ENCODE measurements around the gene CDC42EP3.

Gene CDC42EP3

GRCh38 chr2:37683921-37684780 is 12.7 kb upstream of the CDC42EP3 start:
- DNase-seq (ENCODE audit: low spot score) = no peak

DNA sequence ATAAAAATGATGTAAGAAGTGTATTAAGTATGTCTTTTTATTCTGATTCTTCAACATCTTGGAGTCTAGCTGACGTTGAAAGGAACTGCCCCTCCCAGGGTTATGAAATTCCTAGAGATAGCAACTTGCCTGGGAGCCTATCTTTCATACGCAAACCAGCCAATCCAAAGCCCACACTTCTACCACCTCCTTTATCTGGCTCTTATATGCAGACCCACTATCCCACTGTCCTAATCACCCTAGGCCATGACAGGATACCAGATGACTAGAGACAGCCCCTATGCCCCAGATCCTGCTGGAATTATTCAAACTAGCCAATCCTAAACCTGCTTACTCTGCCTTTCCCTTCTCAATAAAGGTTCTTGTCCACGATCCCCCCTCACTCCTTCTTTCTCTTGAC is 11.8 kb upstream of the CDC42EP3 start:
- DNase-seq (ENCODE audit: low spot score) = no peak

DNA sequence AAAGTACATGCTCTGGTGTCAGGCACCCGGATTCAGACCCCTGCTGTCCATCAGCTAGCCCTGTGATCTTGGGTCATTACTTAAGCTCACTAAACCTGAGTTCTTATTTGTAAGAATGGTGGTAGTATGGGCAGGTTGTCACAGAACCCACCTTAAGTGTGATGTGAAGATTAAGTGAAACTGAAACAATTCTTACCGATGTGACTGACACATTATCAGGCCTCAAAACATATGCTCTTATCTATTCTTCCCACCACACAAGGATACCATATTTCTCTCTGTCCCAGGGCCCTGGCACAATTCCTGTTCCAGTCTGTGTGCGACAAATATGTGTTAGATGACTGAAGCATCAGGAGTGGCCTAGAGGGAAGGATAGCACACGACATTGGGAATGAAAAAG is 11.0 kb upstream of the CDC42EP3 start:
- no peak for DNase-seq (ENCODE audit: low spot score)

GRCh38 chr2:37681587-37681986 is 10.1 kb upstream of the CDC42EP3 start:
- no peak for DNase-seq (ENCODE audit: low spot score)

DNA sequence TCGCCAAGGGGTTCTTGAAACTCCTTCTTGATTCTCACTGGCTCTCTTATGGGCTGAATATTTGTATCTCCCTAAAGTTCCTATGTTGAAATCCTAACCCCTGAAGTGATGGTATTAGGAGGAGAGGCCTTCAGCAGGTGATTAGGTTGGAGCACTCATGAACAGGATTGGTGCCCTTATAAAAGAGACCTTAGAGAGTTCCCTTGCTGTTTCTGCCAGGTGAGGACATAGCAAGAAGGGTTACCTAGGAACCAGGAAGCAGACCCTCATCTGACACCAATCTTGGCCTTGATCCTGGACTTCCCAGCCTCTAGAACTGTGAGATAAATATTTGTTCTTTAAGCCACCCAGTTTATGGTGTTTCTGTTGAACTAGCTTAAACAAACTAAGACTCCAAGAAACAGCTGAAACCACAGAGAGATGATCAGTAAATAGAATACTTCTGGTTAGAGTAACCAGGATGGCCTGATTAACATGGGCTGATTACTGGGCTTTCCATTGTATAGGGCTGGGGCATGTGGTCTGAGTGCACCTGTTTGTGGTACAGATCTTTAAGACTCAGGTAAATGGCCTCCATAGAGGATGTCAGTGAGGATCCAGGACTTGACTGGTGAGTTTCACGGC is 7.7 kb upstream of the CDC42EP3 start:
- no peak for DNase-seq (ENCODE audit: low spot score)

- no peak for DNase-seq (ENCODE audit: low spot score)
Observed at GRCh38 chr2:37676274-37676673, 4.8 kb upstream of the CDC42EP3 start.

GRCh38 chr2:37674946-37675345 is 3.5 kb upstream of the CDC42EP3 start:
- no peak for DNase-seq (ENCODE audit: low spot score)

- no peak for DNase-seq (ENCODE audit: low spot score)
Observed at GRCh38 chr2:37672870-37673184, 1.4 kb upstream of the CDC42EP3 start.

DNA sequence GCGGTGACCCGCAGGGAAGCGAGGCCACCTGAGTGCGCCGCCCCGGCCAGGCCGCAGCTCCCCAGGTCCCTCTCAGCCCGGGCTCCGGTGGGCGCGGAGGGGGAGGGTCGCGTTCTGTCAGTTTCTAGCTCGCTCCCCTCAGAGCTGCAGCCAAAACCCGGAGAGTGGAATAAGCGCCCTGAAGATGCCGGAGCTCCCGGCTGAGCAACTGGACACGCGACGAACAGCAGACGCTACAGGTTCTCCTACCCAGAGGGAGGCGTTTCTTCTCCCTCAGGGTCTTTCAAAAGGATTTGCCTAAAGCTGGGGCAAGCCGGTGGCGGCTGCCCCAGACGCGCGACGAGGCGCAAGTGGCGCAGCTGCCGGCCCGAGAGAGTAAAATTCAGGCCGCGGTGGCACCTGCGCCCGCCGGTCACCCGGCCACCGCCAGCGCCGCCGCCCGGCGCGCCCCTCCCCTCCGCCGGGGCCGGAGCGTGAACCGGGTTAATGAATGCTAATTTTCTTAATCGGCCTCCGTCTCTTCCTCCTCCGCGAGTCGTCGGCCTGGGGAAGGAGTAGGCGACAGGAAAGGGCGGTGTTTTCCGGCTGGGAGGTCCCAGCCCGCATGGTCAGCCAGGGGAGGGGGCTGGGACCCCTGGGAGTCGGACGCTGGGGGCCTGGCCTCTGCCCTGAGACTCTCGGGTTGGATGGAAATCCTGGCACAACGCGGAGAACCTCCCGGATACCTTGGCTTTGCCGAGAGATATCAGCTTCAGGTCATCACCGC is 845 bp upstream of the CDC42EP3 start:
- DNase-seq (ENCODE audit: low spot score) = peak; percentile 88

DNA sequence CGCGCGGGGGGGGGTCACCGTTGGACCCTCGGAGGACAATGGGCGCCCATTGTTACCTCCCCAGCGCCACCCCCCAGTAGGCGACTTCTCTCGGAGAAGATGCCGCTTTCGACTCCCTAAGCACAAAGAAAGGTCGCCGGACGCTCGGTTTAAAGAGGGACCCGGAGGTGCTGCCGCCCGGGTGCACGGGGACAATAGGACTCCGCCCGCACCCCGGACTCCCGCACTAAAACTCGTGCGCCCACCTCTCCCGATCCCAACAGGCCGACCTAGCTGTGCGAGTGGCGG is 318 bp upstream of the CDC42EP3 start:
- no peak for DNase-seq (ENCODE audit: low spot score)

DNA sequence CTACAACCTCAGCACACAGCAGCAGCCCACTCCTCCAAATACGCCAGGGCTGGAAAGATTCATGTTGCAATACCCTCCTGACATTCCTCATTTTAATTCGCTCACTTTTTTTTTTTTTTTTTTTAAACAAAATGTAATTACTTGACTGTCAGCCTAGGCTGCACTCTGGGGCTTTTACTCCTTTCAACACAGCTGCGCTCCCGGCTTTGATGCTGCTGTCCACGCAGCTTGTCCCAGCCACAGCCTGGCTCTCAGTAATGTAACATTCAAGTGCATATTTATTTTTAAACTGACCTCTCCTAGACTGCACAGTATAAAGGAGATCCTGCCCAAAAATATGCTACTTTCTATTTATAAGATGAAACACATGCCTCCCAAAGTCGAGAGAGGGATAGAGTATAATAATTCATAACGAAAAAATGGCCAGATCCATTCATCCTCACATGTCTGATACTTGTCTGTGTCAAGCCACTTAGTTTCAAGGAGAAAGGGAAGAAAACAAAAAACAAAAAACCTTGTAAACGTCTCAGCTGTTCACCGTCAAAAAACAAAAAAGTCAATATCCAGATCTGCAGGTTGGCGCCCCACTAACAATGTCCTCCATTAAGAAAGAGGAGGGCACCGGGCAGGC is 949 bp downstream of the CDC42EP3 start:
- no peak for DNase-seq (ENCODE audit: low spot score)

GRCh38 chr2:37669446-37669845 is 2.0 kb downstream of the CDC42EP3 start:
- DNase-seq (ENCODE audit: low spot score) = no peak

GRCh38 chr2:37667704-37668103 is 3.7 kb downstream of the CDC42EP3 start:
- no peak for DNase-seq (ENCODE audit: low spot score)

DNA sequence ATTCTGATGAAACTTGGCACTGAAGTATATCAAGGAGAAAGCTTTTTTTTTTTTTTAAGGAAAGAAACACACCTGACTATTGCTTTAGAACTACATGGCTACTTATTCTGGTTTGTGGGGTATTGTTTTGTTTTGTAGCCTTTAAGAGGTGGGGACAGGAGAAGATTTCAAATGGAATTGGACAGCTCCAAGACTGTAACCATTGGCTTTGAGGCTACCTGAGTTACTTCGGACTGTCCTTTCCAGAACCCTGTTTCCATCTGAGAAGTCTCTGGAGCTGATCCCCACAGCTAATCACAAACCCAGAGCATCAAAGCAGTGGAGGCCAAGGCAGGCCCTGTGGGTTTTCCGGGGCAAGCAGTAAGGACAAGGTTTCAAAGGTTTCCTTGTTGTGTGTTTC is 4.7 kb downstream of the CDC42EP3 start:
- DNase-seq (ENCODE audit: low spot score) = no peak

DNA sequence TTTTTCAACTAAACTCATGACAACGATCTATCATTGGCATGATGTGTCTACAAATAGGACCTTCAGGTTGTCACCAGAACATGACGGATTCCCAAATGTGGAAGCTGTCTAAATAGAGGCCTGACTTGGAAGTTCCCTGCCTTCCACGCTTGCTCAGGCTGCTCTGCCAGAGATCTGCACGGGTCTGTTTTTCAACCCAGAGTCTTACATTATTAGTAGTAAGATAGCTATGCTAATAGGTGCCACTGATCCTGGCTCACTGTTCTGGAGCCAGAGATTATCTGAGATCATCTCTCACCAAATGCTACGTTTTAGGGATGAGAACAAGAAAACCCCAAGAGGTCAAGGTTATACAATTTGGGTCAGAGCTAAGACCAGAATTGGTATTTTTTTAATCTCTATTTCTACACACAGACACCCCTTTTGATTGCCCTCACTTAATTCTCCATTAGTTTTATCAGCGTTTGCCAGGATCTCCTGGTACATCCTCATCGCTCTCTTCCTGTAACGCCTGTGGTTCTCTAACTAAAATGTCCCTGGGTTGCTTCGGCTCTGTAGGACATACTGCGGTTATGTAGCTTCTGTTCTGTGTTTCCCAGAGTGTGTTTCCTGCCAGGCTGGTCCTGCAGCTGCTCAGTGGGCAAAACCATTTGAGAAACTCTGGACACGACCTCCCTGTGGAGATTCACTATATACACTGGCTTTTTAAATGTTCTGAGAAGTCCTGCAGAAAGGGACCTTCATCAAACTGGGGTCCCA is 5.7 kb downstream of the CDC42EP3 start:
- no peak for DNase-seq (ENCODE audit: low spot score)

DNA sequence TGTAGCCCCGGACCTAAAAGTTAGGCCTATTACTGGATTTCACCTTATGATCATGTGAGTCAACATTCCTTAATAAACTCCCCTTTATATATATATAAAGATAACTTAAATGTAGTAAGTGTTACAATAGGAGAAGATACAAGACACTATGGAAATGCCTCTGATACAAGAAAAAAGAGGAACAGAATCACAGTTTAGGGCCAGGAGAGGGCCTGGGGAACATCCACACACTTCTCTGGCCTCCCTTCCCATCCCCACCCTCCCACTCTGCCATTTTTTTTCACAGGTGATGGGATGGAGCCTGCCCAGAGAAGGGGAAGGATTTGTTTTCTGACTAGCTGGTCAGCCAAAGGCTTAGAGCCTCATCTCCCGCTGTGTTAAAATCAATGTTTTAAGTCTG is 6.4 kb downstream of the CDC42EP3 start:
- DNase-seq (ENCODE audit: low spot score) = no peak

- DNase-seq (ENCODE audit: low spot score) = no peak
Observed at GRCh38 chr2:37664231-37664643, 7.2 kb downstream of the CDC42EP3 start.

GRCh38 chr2:37663390-37663789 is 8.1 kb downstream of the CDC42EP3 start:
- DNase-seq (ENCODE audit: low spot score) = no peak

DNA sequence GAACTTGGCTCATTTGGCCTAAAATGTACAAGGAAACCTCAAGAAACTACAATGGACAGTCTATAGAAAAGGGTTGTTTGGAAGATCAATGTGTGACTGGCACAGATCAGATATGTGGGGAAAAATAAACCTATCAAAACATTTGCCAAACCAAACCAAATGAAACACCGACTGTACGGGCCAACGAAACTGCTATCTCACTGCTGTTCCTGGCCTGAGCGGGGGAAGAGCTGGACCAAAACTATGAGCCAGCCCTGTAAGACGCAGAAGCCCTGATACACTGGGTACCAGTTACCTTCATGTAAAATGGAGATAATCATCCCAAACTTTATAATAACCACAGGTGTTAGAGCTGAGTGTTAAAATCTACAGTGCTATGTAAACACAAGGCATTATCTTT is 11.7 kb downstream of the CDC42EP3 start:
- no peak for DNase-seq (ENCODE audit: low spot score)

DNA sequence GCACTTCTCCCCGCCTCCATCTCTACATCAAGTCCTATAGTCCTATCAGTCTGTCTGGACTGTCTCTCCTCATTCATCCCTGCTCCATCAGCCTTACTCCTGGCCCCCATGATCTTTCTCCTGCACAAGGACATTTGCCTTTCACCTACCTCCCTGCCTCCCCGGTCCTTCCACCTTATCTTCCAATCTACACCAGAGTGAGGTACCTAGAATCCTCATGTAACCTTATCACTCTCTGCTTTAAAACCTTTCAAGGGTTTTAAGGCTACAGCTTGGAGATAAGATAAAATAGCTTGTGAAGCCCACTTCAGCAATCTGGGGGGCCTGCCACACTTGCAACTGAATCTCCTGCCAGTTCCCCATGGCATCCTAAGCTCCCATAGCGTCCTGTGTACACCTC is 12.8 kb downstream of the CDC42EP3 start:
- no peak for DNase-seq (ENCODE audit: low spot score)

GRCh38 chr2:37657471-37657870 is 14.0 kb downstream of the CDC42EP3 start:
- no peak for DNase-seq (ENCODE audit: low spot score)
